GM18520 (cell line): Measurements from ENCODE around the gene MRPL1.
"Not testable (repeated sequence)": the region's sequence is repeated elsewhere in the genome, so short reads cannot be mapped to it uniquely, and the experiment has no call there.

Experiments used
- ATAC-seq: cut with Tn5 transposase; IDR thresholded peaks from one replicate; pipeline ENCODE4 v1.9.1; 2021; ENCODE audit not compliant: unreplicated experiment

Gene MRPL1

GRCh38 chr4:77849278-77849965 is 13.2 kb upstream of the MRPL1 start:
- no peak for ATAC-seq

- peak; percentile 89 for ATAC-seq
These were observed 9.6 kb upstream of the MRPL1 start for GRCh38 chr4:77852892-77853495.

- ATAC-seq, result no peak
These were observed 8.1 kb upstream of the MRPL1 start for GRCh38 chr4:77854431-77855111.

GRCh38 chr4:77856152-77856551 is 6.5 kb upstream of the MRPL1 start:
- no peak for ATAC-seq

- ATAC-seq, result no peak
These were observed 3.4 kb upstream of the MRPL1 start for GRCh38 chr4:77859256-77859655.

- ATAC-seq, result peak; percentile 33
These were observed 1.1 kb upstream of the MRPL1 start for GRCh38 chr4:77861495-77861894.

- ATAC-seq, result not testable (repeated sequence)
These were observed 711 bp downstream of the MRPL1 start for GRCh38 chr4:77863341-77863740.

- ATAC-seq, result no peak
These were observed 2.6 kb downstream of the MRPL1 start for GRCh38 chr4:77865259-77865658.

GRCh38 chr4:77872723-77873445 is 10.3 kb downstream of the MRPL1 start:
- no peak for ATAC-seq

- ATAC-seq, result no peak
These were observed 14.5 kb downstream of the MRPL1 start for GRCh38 chr4:77877167-77877566.

- ATAC-seq, result no peak
These were observed 15.3 kb downstream of the MRPL1 start for GRCh38 chr4:77877771-77878565.

- no peak for ATAC-seq
These were observed 18.2 kb downstream of the MRPL1 start for GRCh38 chr4:77880784-77881183.

GRCh38 chr4:77881460-77882295 is 19.0 kb downstream of the MRPL1 start:
- no peak for ATAC-seq

- ATAC-seq, result peak; percentile 52
These were observed 30.8 kb downstream of the MRPL1 start for GRCh38 chr4:77893451-77893850.

- ATAC-seq, result no peak
These were observed 37.0 kb downstream of the MRPL1 start for GRCh38 chr4:77899607-77900006.

- no peak for ATAC-seq
These were observed 40.6 kb downstream of the MRPL1 start for GRCh38 chr4:77903186-77903585.

GRCh38 chr4:77905651-77906263 is 43.1 kb downstream of the MRPL1 start:
- ATAC-seq, result no peak

GRCh38 chr4:77910676-77911075 is 48.0 kb downstream of the MRPL1 start:
- ATAC-seq, result no peak

GRCh38 chr4:77911091-77911490 is 48.5 kb downstream of the MRPL1 start:
- no peak for ATAC-seq
